NCI-H146 (cell line): ENCODE results near the gene CITED2.
"Not testable (repeated sequence)": the region's sequence is repeated elsewhere in the genome, so short reads cannot be mapped to it uniquely, and the experiment has no call there.

Experiments used
- DNase-seq: peaks from one replicate; lab custom pipeline; 2025; lab: John Stamatoyannopoulos, UW

The CITED2 gene

GRCh38 chr6:139364302-139364981 is 10.0 kb downstream of the CITED2 start:
- DNase-seq, result peak; percentile 76

- not testable (repeated sequence) for DNase-seq
Observed at GRCh38 chr6:139363797-139364196, 10.7 kb downstream of the CITED2 start.

GRCh38 chr6:139363123-139363522 is 11.3 kb downstream of the CITED2 start:
- DNase-seq, result not testable (repeated sequence)

- DNase-seq, result peak; percentile 17
Observed at GRCh38 chr6:139361211-139361610, 13.2 kb downstream of the CITED2 start.

- DNase-seq, result no peak
Observed at GRCh38 chr6:139356924-139357323, 17.5 kb downstream of the CITED2 start.

GRCh38 chr6:139355777-139356445 is 18.5 kb downstream of the CITED2 start:
- DNase-seq, result no peak

GRCh38 chr6:139355172-139355571 is 19.3 kb downstream of the CITED2 start:
- DNase-seq, result no peak

- DNase-seq, result no peak
Observed at GRCh38 chr6:139354189-139354588, 20.3 kb downstream of the CITED2 start.

GRCh38 chr6:139349464-139350020 is 24.9 kb downstream of the CITED2 start:
- DNase-seq, result peak; percentile 25

- no peak for DNase-seq
Observed at GRCh38 chr6:139346392-139346791, 28.1 kb downstream of the CITED2 start.

GRCh38 chr6:139344186-139344963 is 30.1 kb downstream of the CITED2 start:
- peak; percentile 42 for DNase-seq

GRCh38 chr6:139343052-139343750 is 31.2 kb downstream of the CITED2 start:
- no peak for DNase-seq

GRCh38 chr6:139341060-139341459 is 33.4 kb downstream of the CITED2 start:
- no peak for DNase-seq

GRCh38 chr6:139338795-139339194 is 35.7 kb downstream of the CITED2 start:
- DNase-seq, result no peak

GRCh38 chr6:139337830-139338229 is 36.6 kb downstream of the CITED2 start:
- no peak for DNase-seq

- DNase-seq, result no peak
Observed at GRCh38 chr6:139337001-139337400, 37.4 kb downstream of the CITED2 start.

GRCh38 chr6:139336488-139336887 is 38.0 kb downstream of the CITED2 start:
- no peak for DNase-seq

- DNase-seq, result no peak
Observed at GRCh38 chr6:139335447-139336210, 38.8 kb downstream of the CITED2 start.

- DNase-seq, result no peak
Observed at GRCh38 chr6:139334806-139335446, 39.5 kb downstream of the CITED2 start.

GRCh38 chr6:139330826-139331500 is 43.5 kb downstream of the CITED2 start:
- DNase-seq, result no peak
